ENCODE data around the gene PASK. TPM values are rescaled to one million over a fixed set of nuclear protein-coding genes. Genes with fewer than 3 reads are reported as not detected.

Gene PASK
- total and polyA plus RNA-seq, 3 donors from 2014 or later = 48.6 to 57.6 (median 54.0) TPM

DNA sequence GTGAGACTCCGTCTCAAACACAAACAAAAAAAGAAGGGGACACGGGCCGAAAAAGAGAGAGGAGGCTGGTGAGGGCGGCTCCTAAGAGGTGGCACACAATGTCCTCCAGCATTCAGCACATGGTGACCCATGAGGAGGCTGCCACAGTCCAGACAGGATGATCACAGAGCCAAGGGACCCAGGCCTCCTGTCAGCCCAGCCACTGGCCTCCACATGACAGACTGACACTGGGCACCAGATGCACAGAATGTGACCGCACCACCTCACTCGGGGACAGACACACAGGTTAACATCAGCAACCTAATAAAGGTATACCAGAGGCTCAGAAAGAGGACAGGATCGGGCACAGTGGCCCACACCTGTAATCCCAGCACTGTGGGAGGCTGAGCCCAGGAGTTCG, 21.0 kb downstream of the PASK start:
- Histone ChIP-seq H3K4me3 (no peak overlapping the region), H3K27me3 (no peaks in the 10 kb centered on the region), H3K4me1 (peaks cover 3% of the 10 kb centered on the region), H3K27ac (no peak overlapping the region), H3K9me3 (no peaks in the 10 kb centered on the region), H3K36me3 (ENCODE audit: low read depth, missing control alignments) (no peaks in the 10 kb centered on the region)
- WGBS, 2 donors = 96 to 97% methylated on average over 8 of the region's 8 CpGs
- no peak for DNase-seq
- TF ChIP-seq POLR2A (IDR thresholded peaks at IDR 0.05) = no peak
- TF ChIP-seq, protein P1, sequence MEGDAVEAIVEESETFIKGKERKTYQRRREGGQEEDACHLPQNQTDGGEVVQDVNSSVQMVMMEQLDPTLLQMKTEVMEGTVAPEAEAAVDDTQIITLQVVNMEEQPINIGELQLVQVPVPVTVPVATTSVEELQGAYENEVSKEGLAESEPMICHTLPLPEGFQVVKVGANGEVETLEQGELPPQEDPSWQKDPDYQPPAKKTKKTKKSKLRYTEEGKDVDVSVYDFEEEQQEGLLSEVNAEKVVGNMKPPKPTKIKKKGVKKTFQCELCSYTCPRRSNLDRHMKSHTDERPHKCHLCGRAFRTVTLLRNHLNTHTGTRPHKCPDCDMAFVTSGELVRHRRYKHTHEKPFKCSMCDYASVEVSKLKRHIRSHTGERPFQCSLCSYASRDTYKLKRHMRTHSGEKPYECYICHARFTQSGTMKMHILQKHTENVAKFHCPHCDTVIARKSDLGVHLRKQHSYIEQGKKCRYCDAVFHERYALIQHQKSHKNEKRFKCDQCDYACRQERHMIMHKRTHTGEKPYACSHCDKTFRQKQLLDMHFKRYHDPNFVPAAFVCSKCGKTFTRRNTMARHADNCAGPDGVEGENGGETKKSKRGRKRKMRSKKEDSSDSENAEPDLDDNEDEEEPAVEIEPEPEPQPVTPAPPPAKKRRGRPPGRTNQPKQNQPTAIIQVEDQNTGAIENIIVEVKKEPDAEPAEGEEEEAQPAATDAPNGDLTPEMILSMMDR (IDR thresholded peaks at IDR 0.05) = no peak
- intact Hi-C loops (cut with DNase I; ENCODE audit: low total_unique reads) = loop anchor here (2.0 kb wide), 1 partner anchor 41 kb away; no protein-coding TSS in a partner anchor

DNA sequence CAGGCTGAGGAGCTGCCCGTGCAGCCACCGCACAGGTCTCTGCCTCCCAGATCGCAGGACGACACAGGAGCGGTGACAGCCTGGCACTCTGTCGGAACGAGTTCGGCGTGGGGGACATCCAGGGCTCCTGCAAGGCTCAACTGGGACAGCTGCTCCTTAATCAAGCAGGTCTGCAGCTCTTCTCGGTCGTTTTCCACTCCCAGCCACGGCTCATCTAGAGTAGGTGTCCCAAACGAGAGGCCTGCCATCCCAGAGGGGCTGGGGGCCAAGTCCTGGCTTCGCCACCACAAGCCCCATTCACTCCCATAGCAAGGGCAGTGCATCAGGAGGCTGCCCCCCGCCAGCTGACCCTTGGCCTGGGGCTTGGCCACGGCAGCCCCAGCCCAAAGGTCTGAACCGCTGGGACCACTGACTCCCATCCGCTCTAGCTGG, 22.5 kb downstream of the PASK start:
- Histone ChIP-seq H3K27me3 (no peaks in the 10 kb centered on the region), H3K4me3 (no peak overlapping the region), H3K4me1 (no peaks in the 10 kb centered on the region), H3K36me3 (ENCODE audit: low read depth, missing control alignments) (no peaks in the 10 kb centered on the region), H3K27ac (no peak overlapping the region), H3K9me3 (no peaks in the 10 kb centered on the region)
- TF ChIP-seq POLR2A (IDR thresholded peaks at IDR 0.05) = no peak
- TF ChIP-seq, protein P1 (IDR thresholded peaks at IDR 0.05) = no peak
- no peak for DNase-seq
- 93 to 94% methylated on average over 14 to 15 of the region's 18 CpGs for WGBS, 2 donors
- intact Hi-C loops (cut with DNase I; ENCODE audit: low total_unique reads) = no loop called here

DNA sequence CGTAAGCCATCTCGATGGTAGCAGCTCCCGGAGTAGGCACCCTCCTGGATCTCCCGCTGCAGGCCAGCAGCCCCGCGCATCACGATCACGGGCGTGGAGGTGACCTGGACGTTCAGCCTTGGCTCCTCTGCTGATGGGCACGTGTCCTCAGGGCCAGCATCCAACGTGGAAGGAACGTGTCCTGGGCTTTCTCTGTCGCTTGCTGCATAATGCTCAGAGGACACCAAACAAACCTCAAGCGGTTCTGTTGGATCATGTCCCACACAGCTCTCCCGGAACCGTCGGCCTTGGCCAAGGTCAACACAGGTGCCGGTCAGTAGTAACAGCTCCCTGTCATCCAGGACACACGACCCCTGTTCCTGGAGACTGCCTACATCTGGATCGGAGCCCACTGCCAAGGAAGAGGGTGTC, 23.1 kb downstream of the PASK start:
- H3K36me3 ChIP-seq (ENCODE audit: low read depth, missing control alignments) = no peaks in the 10 kb centered on the region
- WGBS, 2 donors = 59 to 81% methylated on average over 10 to 21 of the region's 21 CpGs
- H3K27me3 ChIP-seq = no peaks in the 10 kb centered on the region
- no peaks in the 10 kb centered on the region for H3K9me3 ChIP-seq
- intact Hi-C loops (cut with DNase I; ENCODE audit: low total_unique reads) = no loop called here
- TF ChIP-seq, protein P1 (IDR thresholded peaks at IDR 0.05) = no peak
- no peak for TF ChIP-seq POLR2A (IDR thresholded peaks at IDR 0.05)
- no peak for DNase-seq
- H3K4me3 ChIP-seq = no peak overlapping the region
- no peaks in the 10 kb centered on the region for H3K4me1 ChIP-seq
- no peak overlapping the region for H3K27ac ChIP-seq

DNA sequence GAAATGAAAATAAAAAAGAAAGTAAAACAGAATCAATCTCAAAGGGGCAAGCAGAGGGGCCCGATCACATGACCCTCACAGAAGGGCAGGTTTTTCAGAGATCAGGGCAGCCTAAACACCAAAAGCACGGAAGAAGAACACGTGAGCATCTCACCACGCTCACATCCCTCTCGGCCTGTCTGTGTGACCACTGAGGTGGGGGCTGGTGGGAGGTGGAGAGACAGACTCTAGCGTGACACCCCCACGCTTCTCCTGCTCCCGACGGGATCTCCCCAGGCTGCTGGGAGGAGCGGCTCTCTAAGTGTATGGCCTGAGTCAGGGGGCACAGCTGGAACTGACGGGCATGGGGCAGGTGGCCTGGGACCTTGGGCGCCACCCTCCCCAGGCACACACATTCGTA, 23.6 kb downstream of the PASK start:
- no peak for DNase-seq
- TF ChIP-seq, protein P1 (IDR thresholded peaks at IDR 0.05) = no peak
- no peak for TF ChIP-seq POLR2A (IDR thresholded peaks at IDR 0.05)
- Histone ChIP-seq H3K9me3 (no peaks in the 10 kb centered on the region), H3K4me1 (no peaks in the 10 kb centered on the region), H3K27ac (no peak overlapping the region), H3K36me3 (ENCODE audit: low read depth, missing control alignments) (no peaks in the 10 kb centered on the region), H3K27me3 (no peaks in the 10 kb centered on the region), H3K4me3 (no peak overlapping the region)
- WGBS, 2 donors = 89 to 95% methylated on average over 9 to 13 of the region's 13 CpGs
- intact Hi-C loops (cut with DNase I; ENCODE audit: low total_unique reads) = no loop called here

DNA sequence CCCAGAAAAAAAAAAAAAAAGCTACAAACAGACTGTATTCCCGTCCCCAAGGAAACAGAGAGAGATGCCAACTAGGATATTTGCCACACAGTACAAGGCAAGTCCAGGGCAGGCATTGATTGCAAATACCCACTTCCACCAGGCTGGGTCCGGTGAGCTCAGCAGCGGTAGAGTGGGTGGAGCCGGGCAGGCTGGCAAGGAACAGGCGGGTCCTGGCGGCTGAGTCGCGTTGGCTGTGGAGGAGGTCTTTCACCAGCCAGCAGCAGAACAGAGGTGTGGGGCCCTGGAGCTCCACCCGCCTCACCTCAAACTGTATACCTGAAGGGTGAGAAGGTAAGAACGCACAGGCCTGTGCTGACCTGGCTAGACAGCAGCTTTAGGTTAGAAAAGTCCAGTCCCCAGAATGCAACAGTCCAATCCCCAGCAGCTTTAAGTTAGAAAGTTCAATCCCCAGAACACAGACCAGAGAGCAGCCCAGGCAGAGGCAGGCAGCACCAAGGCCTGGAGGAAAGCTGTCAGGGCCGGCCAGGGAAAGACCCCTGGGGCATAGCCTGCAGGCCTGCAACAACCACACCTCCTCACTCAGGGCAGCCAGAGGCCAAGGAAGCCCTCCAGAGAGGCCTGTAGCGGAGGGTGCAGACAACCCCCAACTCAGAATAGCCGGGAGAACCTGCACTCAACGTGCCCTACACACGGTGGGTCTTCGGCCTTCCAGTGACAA, 25.3 kb downstream of the PASK start:
- Histone ChIP-seq H3K27ac (no peak overlapping the region), H3K4me3 (no peak overlapping the region), H3K4me1 (no peaks in the 10 kb centered on the region), H3K9me3 (no peaks in the 10 kb centered on the region), H3K36me3 (ENCODE audit: low read depth, missing control alignments) (no peaks in the 10 kb centered on the region), H3K27me3 (no peaks in the 10 kb centered on the region)
- 77 to 90% methylated on average over 14 to 16 of the region's 16 CpGs for WGBS, 2 donors
- intact Hi-C loops (cut with DNase I; ENCODE audit: low total_unique reads) = no loop called here
- TF ChIP-seq POLR2A (IDR thresholded peaks at IDR 0.05) = no peak
- TF ChIP-seq, protein P1 (IDR thresholded peaks at IDR 0.05) = no peak
- no peak for DNase-seq

All from testis (tissue), 3 donors.